GM19025 (cell line): Measurements from ENCODE around the gene PPP3CA.

ENCODE experiments used
- ATAC-seq: cut with Tn5 transposase; IDR thresholded peaks from one replicate; pipeline ENCODE4 v1.9.1; 2021; ENCODE audit warnings: mild to moderate bottlenecking, low read depth, moderate library complexity; ENCODE audit not compliant: unreplicated experiment

PPP3CA gene

DNA sequence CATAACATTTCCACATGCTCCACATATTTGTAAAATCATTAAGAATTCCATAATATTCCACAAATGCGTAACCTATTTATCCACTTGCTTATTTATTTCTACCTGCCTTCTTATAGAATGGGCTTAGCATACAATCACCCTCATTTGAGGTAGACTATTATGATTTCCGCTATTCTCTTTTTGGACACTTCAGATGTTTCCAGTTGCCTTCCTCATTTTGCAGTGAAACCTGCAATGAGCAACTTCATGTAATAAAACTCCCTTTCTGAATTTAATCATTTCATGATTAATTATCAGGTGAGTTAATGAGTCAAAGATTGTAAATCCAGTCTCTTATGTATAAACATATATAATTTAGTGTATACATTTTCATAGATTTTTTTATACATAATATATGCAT, 58.0 kb downstream of the PPP3CA start:
- ATAC-seq: no peak

DNA sequence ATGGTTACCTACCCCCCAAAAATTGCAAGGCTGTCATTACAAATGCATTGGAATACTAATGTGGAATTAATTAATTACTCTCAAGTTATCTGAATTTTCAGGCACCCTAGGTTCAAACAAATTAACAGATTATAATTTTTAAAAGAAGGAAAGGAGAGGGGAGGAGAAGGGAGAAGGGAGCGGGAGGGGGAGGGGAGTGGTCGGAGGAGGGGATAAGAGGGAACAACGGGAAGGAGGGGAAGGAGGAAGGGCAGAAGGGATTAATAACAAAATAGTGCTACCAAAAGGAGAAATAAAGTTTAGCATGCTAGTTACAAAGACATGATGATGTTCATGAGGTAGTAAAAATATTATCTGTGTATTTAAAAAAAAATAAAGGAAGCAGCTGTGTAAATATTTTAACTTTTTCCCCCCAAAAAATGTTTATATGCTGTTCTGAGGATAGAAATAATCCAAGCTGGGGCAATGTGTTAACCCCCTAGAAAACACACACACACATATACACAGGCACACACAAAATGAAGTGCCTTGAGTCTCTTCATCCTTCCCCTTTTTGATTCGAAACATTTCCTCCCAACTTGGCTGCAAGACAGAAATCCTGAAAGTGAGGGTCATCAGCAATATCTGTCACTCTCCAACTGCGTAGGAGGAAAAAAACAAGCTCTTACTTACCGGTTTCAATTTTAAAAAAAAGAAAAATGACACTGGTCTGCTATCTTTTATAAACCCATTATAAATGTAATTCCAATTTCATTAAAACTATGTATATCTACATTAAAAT, 58.8 kb downstream of the PPP3CA start:
- no peak for ATAC-seq

DNA sequence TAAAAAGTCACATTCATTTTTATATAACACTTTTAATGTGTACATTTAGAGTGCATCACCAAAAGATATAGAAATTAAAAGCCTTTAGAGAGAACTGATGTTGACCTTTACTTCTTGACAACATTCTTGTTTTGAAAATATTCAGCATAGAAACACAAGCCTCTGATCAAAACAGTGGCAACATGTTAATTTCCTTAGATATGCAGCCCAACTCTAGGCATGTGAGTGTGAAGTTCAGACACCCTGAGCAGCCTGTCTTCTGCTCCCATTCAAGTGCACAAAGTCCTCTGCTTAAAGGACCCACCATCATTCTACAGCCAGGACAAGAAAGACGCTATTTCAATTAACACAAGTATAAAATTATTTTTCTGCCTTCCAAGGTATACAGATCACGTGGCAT, 60.0 kb downstream of the PPP3CA start:
- no peak for ATAC-seq

DNA sequence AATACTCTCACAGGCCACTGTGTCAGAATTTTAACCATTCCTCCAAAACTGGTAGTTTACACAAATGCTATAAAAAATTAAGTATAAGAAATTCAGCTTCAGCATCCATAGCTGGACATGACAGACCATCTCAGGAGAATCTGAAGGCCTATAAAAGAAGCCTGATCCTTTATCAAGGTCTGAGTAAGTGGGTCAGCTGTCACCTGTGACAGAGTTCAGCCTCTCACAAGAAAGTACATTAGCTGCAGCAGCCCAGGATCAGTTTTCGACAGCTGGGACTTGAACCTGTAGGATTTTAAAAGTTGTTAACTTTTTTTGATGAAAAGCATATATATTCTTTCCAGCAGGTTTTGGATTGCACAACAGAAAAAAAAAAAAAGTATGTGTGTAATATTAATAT, 60.7 kb downstream of the PPP3CA start:
- no peak for ATAC-seq

DNA sequence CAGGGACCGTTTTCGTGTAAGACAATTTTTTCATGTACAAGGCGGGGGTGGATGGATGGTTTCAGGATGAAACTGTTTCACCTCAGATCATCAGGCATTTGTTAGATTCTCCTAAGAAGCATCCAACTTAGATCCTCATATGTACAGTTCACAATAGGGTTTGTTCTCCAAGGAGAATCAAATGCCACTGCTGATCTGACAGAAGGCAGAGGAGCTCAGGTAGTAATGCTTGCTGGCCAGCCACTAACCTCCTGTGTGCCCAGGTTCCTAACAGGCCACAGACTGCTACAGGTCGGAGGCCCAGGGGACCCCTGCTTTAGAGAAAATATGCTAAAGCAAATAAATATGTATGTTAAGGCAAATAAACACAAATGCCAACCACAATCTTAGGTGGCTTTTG, 61.3 kb downstream of the PPP3CA start:
- no peak for ATAC-seq

DNA sequence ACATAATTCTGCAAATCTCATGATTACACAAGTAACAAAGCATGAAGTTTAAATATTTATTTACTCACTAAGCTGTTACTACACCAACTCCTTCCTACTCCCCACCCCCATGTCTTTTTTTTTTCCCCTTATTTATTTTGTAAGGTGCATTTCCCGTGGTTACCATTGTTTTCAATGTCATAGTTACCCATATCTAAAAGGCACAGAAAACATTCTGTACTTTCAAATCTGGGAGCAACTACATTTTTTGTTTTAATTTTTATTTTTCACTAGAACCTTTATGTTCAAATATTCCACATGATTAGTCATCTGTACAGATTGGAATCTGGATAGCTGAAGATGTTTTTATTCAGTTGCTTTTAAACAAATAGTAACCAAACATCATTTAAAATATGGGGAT, 62.8 kb downstream of the PPP3CA start:
- no peak for ATAC-seq

DNA sequence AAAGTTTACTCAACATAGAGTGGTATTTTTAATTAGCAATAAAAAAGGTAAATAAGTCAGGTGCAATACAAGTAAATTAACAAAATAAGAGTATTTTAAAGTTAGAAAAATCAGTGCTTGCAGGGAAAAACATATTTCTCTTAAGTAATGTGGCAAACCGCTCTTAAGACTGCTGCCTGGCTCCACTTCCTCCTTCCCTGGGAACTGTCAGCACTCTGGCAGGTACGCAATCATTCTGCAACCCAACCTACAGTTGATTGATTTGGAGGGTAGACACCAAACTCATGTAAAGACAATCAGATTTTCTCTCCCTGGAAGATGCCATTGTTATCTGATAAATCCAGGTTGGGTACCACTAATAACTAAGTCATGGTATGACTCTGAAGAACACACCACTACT, 63.9 kb downstream of the PPP3CA start:
- ATAC-seq: no peak

DNA sequence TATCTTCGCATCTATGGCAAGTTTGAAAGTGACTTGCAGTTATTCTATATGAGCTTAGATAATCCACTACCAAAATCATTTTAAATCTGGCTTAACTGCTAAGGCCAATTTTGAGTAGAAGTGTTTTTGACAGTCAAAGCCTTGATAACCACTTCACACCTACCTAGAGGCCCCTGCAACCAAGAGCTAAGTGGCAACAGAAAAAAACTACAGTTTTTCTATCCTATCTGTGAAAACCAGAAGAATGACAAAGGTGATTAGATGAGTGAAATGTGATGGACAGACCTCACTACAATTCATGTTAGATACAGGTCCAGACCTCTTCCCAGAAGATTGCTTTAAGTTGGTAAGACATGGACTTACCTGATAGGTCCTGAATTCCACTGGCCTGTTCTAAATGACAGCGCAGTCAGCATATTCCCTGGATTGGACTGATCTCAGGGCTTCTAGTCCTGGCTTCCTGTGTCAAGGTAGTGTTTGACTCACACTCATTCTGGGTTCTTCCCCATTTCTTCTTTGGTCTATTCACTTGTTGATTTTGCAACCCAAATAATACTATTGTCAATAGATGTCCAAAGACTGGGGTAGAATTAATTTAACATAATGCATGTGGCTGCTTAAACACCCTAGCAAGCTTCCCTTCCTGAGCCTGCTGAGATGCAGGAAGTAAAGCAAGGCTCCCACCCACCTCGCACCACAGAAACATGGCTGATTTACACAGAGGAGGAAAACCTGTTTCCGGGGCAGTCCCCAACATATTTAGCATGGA, 65.1 kb downstream of the PPP3CA start:
- ATAC-seq: peak; percentile 41

DNA sequence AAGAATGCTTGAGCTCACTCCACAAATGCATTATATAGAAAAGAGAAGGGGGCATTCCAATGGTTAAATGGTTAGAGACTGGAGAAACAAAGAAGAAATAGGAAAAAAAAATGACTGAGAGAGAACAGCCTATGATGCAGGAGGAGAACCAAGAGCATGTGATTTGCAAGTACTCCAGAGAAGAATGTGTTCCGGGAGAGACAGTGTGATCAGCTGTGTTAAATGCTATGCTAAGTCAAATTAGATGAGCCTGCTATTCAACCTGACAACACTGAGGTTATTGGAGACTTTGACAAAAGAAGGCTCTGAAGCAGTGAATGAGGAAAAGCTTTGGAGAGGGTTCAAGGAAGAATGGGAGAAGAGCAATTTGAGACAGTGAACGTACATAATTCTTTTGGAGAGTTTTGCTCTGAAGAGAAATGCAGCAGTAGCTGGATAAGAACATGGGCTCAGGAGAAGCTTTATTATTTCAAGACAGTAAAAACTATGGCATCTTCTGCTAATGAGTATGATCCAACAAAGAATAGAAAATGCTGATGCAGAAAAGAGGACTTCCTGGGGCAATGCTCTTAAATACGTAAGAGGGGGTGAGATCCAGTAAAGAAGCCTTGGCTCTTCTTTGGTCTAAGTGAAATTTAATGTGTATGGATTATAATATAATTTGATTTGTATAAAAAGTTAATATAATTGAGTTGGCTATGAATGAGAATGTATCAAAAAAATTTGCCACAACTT, 66.3 kb downstream of the PPP3CA start:
- no peak for ATAC-seq

DNA sequence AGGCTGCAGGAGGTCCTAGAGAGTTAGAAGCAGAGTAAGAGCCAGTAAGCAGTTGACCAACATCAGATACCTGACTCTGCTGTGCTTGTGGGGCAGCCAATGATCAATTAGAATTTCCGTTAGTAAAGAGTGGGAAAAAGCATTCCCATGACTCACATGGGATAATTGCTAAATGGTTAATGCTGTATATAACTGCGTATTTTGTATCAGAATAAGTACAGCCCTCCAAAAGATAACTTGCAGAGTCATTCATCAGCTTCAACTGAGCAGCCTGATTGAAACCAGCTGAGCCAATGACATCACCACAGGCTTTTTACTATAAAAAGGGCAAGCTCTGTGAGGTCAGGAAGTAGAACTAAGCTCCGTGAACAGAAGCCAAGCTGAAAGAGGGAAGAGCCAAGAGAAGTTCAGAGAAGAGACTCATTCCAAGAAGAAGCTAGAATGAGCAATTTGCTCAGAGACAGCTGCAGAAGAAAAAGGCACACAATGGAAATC, 67.9 kb downstream of the PPP3CA start:
- peak; percentile 45 for ATAC-seq

DNA sequence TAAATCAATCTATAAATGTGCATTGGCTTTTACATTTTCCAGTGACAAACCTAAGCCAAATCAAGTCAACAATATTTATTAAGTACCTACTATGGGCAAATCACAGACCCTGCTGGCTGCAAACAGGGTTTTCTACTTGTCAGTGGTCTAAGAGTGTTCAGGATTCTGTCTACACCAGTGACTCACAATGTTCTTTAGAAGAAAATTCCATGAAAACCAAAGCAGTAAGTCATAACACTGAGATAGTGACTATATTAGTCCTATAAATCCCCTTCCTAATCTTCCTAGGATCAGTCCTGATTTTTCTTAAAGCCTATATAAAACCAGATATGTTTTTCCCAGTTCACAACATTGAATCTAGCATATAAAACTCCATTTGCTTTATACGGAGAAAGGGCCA, 69.7 kb downstream of the PPP3CA start:
- no peak for ATAC-seq

DNA sequence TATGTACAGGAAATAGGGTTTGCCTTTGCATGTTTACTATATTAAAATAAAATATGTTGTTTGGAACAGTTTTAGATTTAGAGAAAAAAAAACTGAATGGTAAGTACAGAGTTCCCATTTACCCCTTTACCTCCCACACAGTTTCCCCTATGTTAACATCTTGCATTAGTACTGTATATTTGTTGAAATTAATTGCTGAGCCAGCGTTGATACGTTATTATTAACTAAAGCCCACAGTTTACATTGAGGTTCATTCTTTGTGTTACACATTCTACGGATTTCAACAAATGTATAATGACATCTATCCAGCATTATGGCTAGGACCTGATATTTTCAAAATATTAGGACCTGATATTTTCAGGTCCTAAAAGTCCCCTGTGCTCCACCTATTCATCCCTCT, 70.7 kb downstream of the PPP3CA start:
- ATAC-seq: no peak

DNA sequence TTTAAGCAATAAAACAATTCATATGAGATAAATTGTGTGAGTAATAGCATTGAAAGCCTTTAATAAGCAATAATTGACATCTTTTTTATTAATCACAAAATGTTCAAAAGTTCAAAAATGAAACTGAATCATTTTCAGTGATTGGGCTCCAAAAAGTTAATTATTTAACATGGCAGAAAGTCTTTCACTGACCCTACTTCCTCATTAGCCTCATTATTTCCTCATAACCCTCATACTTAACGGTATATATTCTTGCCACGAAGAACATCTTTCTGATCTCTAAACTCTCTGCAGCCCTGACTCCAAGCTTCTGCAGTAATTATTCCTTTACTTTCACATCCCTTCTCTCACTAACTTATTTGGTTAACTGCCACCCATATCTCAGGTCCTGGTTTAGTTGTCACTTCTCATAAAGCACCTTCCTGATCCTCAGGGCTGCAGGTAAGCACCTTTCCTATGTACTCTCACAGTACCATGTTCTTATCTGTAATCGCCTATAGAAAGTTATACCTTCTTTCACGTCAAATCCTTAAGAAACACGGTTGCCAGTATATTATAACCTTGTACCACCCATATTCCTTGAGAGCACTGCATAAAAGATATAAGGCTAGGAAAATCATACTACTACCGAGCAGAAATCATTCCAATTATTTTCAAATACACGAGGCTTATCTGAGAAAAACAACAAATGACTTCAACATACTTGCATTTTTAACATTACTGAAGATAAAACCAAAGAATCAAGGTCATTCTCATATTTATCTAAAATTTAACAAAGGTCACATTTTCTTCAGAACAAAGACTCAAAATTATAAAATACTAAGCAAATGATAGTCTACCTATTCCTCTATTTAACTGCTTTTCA, 72.2 kb downstream of the PPP3CA start:
- ATAC-seq: peak; percentile 56

DNA sequence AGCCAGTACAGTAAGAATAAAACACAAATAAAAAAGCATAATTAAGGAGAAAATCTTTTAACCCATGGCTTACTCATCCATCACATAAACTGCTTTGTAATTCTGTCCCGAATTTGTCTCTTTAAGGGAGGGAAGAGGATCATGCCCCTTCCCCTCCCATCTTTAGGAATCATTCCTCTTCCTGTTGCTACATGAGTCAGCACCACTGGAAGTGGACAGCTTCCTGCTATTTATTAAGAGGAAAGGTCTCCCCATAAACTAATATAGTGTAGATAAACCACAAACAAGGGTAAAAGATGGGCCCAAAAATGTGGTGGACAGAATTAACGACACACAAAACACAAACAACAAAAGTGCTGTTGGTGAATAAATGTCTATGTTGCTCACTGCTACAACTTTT, 75.8 kb downstream of the PPP3CA start:
- no peak for ATAC-seq

DNA sequence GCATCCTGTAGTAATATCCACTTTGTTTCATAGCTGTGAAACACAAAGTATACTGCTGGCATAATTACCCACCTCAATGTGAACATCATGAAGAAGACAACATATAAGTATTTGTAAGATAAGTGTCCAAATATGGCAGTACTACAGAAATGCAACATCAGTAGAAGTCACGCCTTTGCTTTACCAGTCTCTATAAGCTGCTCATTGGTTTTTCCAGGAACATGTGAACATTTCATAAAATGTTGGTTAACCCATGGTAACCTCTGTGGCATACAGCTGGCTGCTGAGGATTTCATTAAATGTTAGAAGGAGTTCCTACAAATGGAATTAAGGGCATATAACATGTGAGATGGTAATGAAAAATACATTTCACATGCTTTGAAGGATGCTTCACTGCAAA, 77.6 kb downstream of the PPP3CA start:
- ATAC-seq: no peak

DNA sequence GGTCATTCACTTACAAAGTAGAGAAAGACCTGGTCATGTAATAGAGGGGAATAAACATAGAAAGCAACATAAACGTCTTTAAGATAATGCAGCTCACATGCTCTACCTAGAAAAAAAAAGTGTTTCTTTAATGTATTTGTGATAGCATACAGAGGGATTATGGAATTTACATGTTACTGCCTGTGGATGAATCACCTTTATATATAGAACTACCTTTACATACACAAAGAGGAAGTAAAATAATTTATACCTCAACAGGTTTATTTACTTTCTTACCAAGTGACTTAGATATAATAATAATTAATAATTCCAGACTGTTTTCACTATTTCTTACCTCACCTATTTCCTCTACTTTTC, 81.5 kb downstream of the PPP3CA start:
- no peak for ATAC-seq

DNA sequence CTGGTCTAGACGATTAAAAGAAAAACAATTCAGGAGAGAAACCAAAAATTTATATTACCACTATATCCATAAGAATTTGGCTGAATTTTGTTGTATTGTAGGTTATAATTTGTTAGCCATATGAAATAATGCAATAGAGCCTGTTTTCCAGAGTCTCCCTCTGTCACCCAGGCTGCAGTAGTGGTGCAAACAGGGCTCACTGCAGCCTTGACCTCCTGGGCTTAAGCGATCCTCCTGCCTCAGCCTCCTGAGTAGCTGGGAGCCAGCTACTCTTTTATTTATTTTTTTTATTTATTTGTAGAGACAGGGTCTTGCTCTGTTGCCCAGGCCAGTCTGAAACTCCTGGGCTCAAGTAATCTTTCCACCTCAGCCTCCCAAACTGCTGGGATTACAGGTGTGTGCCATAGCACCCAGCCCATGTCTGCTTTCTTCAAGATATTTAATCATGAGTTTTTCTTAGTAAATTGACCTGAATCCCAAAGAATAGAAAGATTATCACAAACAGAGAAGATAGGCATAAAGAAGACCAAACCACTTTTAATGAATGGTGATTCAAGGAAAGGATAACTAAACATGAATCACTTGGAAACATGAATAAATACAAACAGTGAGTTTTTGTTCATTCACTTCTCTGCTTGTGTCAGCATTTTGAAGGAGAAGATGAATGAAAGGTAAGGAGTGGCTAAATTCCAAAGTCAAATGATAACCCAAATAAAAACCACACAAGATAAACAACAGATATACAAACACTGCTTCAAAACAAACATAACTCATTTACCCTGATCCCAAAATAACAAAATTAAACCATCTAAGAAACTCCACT, 82.1 kb downstream of the PPP3CA start:
- no peak for ATAC-seq

DNA sequence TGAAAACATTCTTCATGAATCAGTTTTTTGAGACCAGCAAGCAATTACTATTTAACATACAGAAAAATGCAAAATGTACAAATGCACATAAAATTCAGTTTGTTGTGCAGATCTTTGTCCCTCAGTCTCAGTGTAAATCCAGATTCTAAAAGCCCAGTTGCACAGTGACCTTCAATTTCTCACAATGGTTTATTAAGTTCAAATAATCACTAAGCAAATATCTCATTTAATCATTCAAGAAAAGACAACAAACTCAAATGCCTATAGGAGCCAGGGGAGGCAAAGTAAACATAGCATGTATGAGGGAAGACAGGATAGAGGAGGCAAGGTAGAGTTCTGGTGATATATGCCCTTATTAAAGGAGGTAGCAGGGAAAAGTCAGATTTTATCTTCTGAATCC, 82.8 kb downstream of the PPP3CA start:
- no peak for ATAC-seq

DNA sequence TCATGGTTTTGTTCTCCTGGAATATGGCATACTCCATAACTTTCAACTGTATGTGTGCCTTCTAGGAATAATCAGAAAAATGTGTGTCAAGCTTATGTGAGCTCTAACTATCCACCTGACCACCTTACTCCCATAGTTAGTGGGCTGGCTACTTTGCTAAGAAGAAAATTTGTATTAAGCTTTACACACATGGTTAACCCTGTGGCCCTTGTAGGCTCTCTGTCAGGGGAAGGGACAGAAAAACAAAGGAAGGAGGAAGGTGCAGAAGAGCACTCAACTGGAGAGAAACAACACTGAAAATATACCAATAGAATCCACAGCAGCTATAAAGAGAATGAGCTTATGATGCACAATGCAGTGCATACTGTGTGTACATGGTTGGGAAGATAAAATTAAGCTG, 84.6 kb downstream of the PPP3CA start:
- ATAC-seq: no peak

DNA sequence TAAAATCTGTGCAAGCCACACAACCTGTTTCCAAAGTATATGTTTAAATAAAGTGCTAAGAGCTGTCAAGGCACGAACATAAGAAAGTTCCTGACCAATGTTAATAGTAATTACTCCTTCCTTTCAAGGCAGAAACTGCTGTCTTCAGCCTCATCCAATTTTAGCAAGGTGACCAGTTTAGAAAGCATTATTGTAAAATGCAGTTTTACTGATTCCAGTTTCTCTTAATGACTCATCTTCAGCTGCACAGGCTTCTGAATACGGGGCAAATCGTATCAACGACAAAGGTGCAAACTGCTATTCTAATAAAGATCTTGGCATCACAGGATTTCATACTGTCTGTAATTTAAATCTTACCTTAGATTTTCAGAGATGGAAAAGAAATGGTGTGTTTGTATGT, 87.5 kb downstream of the PPP3CA start:
- ATAC-seq: peak; percentile 70
